ENCODE measurements around the gene GPR137.
"Not testable (repeated sequence)": the region's sequence is repeated elsewhere in the genome, so short reads cannot be mapped to it uniquely, and the experiment has no call there.

Gene GPR137

DNA sequence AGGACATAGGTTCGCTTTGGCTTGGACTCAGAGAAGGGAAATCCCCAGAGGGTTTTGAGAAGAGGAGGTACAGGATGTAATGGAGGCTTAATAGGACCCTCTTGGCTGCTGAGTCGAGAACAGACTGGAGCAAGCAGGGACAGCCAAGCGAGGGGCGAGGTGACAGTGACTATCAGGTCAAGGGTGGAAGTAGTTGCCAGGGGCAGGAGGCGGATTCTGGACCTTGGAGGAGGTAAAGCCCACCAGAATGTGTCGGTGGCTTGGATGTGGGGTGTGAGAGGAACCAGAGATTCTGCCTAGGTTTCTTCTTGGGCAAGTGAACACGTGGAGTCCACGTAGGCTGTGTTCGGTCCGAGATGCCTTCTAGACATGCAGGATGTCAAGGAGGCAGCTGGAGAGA lies 27.3 kb downstream of the GPR137 start:
- TF ChIP-seq, protein P1, sequence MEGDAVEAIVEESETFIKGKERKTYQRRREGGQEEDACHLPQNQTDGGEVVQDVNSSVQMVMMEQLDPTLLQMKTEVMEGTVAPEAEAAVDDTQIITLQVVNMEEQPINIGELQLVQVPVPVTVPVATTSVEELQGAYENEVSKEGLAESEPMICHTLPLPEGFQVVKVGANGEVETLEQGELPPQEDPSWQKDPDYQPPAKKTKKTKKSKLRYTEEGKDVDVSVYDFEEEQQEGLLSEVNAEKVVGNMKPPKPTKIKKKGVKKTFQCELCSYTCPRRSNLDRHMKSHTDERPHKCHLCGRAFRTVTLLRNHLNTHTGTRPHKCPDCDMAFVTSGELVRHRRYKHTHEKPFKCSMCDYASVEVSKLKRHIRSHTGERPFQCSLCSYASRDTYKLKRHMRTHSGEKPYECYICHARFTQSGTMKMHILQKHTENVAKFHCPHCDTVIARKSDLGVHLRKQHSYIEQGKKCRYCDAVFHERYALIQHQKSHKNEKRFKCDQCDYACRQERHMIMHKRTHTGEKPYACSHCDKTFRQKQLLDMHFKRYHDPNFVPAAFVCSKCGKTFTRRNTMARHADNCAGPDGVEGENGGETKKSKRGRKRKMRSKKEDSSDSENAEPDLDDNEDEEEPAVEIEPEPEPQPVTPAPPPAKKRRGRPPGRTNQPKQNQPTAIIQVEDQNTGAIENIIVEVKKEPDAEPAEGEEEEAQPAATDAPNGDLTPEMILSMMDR (IDR thresholded peaks at IDR 0.05; ENCODE audit: low read depth, low read length, missing control alignments): no peak
- DNase-seq (ENCODE audit: low read depth): no peak
- no peak overlapping the region for H3K4me3 ChIP-seq (ENCODE audit: low read depth, low read length)
- in situ Hi-C loops (cut with HindIII; ENCODE audit: low sequenced_read_pairs): no loop called here

DNA sequence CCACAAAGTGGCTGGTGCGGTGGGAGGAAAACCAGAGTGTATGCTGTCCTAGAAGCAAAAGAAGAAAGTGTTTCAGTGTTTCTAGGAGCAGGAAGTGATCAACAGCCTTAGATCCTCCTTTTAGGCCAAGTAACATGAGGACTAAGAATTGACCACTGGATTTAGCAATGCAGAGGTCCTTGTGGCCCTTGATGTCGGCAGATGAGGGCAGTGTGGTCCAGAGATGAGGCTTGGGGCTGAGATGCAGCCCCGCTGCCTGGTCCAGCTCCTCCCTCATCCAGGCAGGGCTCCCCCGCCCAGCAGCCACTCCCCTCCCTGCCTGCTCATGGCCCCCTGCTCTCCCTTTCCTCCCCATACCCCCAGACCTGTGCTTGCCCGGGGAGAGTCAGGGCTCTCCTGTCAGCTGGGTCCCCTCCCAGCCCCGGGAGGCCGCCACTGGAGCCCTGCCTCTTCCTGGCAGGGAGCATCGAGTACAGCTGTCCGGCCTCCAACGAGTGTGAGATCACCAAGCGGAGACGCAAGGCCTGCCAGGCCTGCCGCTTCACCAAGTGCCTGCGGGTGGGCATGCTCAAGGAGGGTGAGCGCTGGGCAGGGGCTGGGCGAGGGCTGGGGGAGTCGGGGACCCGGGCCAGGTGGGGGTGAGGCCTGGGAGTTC lies 28.0 kb downstream of the GPR137 start:
- in situ Hi-C loops (cut with HindIII; ENCODE audit: low sequenced_read_pairs): no loop called here
- TF ChIP-seq, protein P1 (IDR thresholded peaks at IDR 0.05; ENCODE audit: low read depth, low read length, missing control alignments): no peak
- DNase-seq (ENCODE audit: low read depth): no peak
- no peak overlapping the region for H3K4me3 ChIP-seq (ENCODE audit: low read depth, low read length)

DNA sequence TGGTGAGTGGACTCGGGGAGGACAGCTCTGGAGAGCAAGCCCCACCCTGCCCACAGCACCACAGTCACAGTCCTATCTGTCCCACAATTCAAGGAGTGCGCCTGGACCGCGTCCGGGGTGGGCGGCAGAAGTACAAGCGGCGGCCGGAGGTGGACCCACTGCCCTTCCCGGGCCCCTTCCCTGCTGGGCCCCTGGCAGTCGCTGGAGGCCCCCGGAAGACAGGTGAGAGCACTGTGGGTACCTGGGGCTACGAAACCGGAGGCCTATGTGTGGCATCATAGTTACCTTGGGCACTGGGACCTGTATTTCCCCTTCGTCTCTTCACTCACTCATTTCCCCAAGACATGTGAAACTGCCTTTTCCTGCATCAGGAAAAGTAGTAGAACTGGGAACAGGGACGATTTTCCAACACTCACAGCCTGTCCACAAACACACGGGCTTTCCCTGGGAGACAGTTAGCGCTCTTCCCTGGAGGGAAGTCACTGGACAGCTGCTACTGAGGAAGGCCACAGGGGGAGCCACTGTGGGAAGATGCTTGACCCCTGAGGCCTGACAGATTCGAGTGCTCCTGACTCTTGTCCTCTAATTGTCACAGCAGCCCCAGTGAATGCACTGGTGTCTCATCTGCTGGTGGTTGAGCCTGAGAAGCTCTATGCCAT lies 28.6 kb downstream of the GPR137 start:
- H3K4me3 ChIP-seq (ENCODE audit: low read depth, low read length): no peak overlapping the region
- in situ Hi-C loops (cut with HindIII; ENCODE audit: low sequenced_read_pairs): no loop called here
- no peak for DNase-seq (ENCODE audit: low read depth)
- TF ChIP-seq, protein P1 (IDR thresholded peaks at IDR 0.05; ENCODE audit: low read depth, low read length, missing control alignments): peak; percentile 19

DNA sequence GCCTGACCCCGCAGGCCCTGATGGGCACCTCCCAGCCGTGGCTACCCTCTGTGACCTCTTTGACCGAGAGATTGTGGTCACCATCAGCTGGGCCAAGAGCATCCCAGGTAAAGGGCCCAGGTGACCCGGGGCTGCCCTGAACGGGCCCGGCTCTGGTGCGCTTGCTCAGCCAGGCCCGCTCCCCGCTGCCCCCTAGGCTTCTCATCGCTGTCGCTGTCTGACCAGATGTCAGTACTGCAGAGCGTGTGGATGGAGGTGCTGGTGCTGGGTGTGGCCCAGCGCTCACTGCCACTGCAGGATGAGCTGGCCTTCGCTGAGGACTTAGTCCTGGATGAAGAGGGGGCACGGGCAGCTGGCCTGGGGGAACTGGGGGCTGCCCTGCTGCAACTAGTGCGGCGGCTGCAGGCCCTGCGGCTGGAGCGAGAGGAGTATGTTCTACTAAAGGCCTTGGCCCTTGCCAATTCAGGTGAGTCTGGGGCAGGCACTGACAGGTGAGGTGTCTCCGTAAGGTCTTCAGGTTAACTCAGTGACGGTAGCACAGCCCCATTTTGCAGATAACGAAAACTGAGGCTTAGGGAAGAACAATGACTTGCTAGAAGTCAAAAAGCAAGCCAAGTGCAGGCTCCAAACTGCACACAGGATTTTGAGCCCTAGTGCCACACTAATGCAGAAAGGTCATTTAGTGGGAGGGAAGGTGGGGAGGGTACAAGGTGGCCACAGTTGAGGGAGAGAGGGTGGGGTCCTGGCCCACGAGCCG lies 29.3 kb downstream of the GPR137 start:
- in situ Hi-C loops (cut with HindIII; ENCODE audit: low sequenced_read_pairs): no loop called here

DNA sequence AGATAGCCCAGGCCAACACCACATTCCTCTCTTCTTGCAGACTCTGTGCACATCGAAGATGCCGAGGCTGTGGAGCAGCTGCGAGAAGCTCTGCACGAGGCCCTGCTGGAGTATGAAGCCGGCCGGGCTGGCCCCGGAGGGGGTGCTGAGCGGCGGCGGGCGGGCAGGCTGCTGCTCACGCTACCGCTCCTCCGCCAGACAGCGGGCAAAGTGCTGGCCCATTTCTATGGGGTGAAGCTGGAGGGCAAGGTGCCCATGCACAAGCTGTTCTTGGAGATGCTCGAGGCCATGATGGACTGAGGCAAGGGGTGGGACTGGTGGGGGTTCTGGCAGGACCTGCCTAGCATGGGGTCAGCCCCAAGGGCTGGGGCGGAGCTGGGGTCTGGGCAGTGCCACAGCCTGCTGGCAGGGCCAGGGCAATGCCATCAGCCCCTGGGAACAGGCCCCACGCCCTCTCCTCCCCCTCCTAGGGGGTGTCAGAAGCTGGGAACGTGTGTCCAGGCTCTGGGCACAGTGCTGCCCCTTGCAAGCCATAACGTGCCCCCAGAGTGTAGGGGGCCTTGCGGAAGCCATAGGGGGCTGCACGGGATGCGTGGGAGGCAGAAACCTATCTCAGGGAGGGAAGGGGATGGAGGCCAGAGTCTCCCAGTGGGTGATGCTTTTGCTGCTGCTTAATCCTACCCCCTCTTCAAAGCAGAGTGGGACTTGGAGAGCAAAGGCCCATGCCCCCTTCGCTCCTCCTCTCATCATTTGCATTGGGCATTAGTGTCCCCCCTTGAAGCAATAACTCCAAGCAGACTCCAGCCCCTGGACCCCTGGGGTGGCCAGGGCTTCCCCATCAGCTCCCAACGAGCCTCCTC lies 30.2 kb downstream of the GPR137 start:
- H3K4me3 ChIP-seq (ENCODE audit: low read depth, low read length); DNase-seq (ENCODE audit: low read depth); in situ Hi-C loops (cut with HindIII; ENCODE audit: low sequenced_read_pairs): not testable (repeated sequence)

More for the DNA sequence above, 29.3 kb downstream of the GPR137 start:
- TF ChIP-seq, protein P1 (IDR thresholded peaks at IDR 0.05; ENCODE audit: low read depth, low read length, missing control alignments): no peak
- H3K4me3 ChIP-seq (ENCODE audit: low read depth, low read length): no peak overlapping the region
- DNase-seq (ENCODE audit: low read depth): no peak

DNA sequence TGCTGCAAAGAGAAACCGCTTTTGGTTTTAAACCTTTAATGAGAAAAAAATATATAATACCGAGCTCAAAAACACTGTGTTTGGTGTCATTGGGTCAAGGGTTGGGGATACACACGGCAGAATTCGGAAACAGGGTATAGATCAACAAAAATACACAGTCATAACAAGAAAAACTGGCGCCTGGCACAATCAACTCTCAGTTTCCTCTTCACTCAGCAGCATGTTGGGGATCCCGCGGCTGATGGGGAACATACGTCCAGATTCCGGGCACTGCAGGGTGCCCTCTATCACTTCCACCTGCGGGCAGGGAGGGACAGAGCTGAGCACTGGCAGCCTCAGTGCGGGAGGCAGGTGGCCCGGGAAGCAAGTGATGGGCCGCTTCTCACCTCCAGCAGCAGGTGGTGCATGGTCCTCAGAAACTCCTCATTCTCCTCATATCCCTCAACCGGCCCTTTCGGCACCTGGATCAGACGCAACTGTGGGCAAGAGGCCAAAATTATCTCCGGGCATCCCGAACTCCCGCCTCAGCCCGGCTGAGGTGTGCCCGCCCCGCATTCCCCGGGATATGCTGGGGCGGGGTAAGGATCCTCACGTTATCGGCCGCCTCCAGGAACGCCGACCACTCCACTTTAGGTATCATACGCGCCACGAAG lies 31.1 kb downstream of the GPR137 start:
- peak overlapping the region; percentile 90 for H3K4me3 ChIP-seq (ENCODE audit: low read depth, low read length)
- TF ChIP-seq, protein P1 (IDR thresholded peaks at IDR 0.05; ENCODE audit: low read depth, low read length, missing control alignments): no peak
- in situ Hi-C loops (cut with HindIII; ENCODE audit: low sequenced_read_pairs): no loop called here
- DNase-seq (ENCODE audit: low read depth): no peak
